NCI-H2196 (cell line): ENCODE measurements around the gene ARHGAP27.
"Not testable (repeated sequence)": the region's sequence is repeated elsewhere in the genome, so short reads cannot be mapped to it uniquely, and the experiment has no call there.

Experiments
- DNase-seq: peaks from one replicate; lab custom pipeline; 2025; ENCODE audit not compliant: unreplicated experiment; lab: John Stamatoyannopoulos, UW

Gene ARHGAP27

GRCh38 chr17:45432405-45433158 is at the start of gene ARHGAP27:
TSS of gene ARHGAP27 (minus strand) at chr17:45432870. CDS start at chr17:45430279, 2,591 bp downstream.
- DNase-seq, result peak; percentile 27

GRCh38 chr17:45482317-45482716 is 49.6 kb upstream of the ARHGAP27 start:
- DNase-seq, result not testable (repeated sequence)

GRCh38 chr17:45475436-45475835 is 42.8 kb upstream of the ARHGAP27 start:
- not testable (repeated sequence) for DNase-seq

- not testable (repeated sequence) for DNase-seq
Observed at GRCh38 chr17:45472249-45472648, 39.6 kb upstream of the ARHGAP27 start.

- not testable (repeated sequence) for DNase-seq
Observed at GRCh38 chr17:45469204-45469563, 36.5 kb upstream of the ARHGAP27 start.

GRCh38 chr17:45468293-45469203 is 35.9 kb upstream of the ARHGAP27 start:
- not testable (repeated sequence) for DNase-seq

GRCh38 chr17:45461524-45462327 is 29.1 kb upstream of the ARHGAP27 start:
- DNase-seq, result peak; percentile 30

GRCh38 chr17:45460422-45460821 is 27.8 kb upstream of the ARHGAP27 start:
- DNase-seq, result not testable (repeated sequence)

GRCh38 chr17:45454341-45454740 is 21.7 kb upstream of the ARHGAP27 start:
- DNase-seq, result not testable (repeated sequence)

GRCh38 chr17:45453731-45454130 is 21.1 kb upstream of the ARHGAP27 start:
- DNase-seq, result not testable (repeated sequence)

GRCh38 chr17:45453225-45453534 is 20.5 kb upstream of the ARHGAP27 start:
- not testable (repeated sequence) for DNase-seq

GRCh38 chr17:45452329-45453224 is 19.9 kb upstream of the ARHGAP27 start:
- not testable (repeated sequence) for DNase-seq

GRCh38 chr17:45451660-45452059 is 19.0 kb upstream of the ARHGAP27 start:
- not testable (repeated sequence) for DNase-seq

- DNase-seq, result no peak
Observed at GRCh38 chr17:45451131-45451530, 18.5 kb upstream of the ARHGAP27 start.

GRCh38 chr17:45449708-45450329 is 17.1 kb upstream of the ARHGAP27 start:
- DNase-seq, result not testable (repeated sequence)

- DNase-seq, result not testable (repeated sequence)
Observed at GRCh38 chr17:45449260-45449659, 16.6 kb upstream of the ARHGAP27 start.

GRCh38 chr17:45448483-45448882 is 15.8 kb upstream of the ARHGAP27 start:
- DNase-seq, result not testable (repeated sequence)

GRCh38 chr17:45448066-45448465 is 15.4 kb upstream of the ARHGAP27 start:
- not testable (repeated sequence) for DNase-seq

- not testable (repeated sequence) for DNase-seq
Observed at GRCh38 chr17:45447650-45448049, 15.0 kb upstream of the ARHGAP27 start.
